CMK (cell line): ENCODE measurements around the gene DPYD.
"Not testable (repeated sequence)": the region's sequence is repeated elsewhere in the genome, so short reads cannot be mapped to it uniquely, and the experiment has no call there.

Experiments
- DNase-seq: peaks from one replicate; pipeline ENCODE4 v3.0.0-alpha.2; 2010; ENCODE audit warnings: low read depth

DPYD gene

DNA sequence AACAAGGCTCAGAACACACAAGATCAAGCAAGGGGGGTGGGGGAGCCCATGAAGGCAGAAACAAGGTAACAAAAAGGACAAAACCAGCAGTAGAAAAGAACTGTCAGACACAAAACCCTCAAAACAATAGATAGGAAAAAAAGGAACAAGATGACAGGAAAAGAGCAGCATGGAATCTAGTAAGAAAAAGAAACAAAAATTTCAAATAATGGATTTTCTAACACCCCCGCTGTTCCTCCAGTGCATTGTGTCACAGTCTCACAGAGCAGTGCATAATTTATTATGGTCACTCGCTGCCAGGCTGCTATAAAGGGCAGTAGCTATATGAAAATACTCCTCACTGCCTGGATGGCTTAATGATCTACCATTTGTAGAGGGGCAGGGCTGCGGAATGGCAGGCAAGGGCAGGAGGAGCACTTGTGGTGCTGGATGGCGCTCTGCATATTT lies 567.9 kb downstream of the DPYD start:
- no peak for DNase-seq

GRCh38 chr1:97351846-97352245 lies 569.0 kb downstream of the DPYD start:
- DNase-seq, result no peak

GRCh38 chr1:97350662-97351061 lies 570.2 kb downstream of the DPYD start:
- DNase-seq, result no peak

GRCh38 chr1:97350241-97350640 lies 570.6 kb downstream of the DPYD start:
- no peak for DNase-seq

GRCh38 chr1:97349794-97350193 lies 571.0 kb downstream of the DPYD start:
- DNase-seq, result not testable (repeated sequence)

- no peak for DNase-seq
Measured at GRCh38 chr1:97348599-97349265, 572.1 kb downstream of the DPYD start.

DNA sequence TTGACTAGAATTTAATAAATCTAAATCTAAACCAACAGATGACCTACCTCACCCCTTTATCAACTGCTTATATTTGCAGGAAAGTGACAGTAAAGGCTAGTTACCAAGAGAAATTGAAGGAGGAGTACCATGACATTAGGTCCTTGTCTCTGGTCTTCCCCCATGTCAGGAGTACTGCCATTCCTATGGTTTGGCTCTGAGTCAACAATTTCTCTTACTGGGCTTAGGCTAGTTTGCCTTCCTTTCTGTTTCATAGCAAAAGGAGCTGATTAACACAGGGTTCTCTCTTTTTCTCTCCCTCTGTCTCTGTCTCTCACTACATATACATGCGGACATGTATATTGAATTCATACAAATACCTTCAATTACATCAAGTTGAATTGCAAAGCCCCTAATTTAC lies 579.9 kb downstream of the DPYD start:
- no peak for DNase-seq

DNA sequence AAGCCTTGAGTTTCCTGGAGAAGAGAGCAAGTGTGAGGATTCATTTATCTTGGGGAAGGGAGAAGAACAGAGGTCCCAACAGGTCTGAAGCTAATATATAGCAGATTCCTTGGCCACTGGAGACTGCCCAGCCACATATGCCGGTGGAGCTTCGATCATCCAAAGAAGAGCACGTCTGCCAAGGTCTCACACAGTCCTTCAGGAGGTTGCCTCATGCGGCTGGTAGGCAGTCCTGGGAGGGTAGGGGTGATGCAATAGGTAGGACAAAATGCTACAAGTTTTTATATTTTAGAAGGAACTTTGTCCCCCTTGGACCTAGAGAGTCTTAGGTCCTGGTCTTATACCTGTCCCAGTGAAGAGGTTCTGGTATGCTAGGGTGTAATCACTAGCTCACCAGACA lies 582.5 kb downstream of the DPYD start:
- no peak for DNase-seq

GRCh38 chr1:97337250-97338030 lies 583.4 kb downstream of the DPYD start:
- no peak for DNase-seq

DNA sequence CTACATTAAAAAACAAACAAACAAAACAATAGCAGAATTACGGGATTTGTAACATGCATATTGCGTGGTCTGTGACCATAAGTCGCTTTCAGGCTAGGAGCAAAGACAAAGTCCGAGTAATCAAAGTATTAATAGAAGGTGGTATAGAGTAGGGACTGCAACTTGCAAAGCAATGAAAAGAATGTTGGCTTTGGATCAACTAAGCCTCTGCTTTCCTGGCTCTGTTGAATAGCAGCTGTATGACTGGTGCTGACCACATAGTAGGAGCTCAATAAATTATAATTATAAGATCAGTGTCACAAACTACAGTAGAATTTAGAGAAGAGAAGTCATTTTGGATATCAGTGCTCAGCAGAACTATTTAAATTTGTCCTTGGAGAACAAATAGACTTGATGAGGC lies 586.4 kb downstream of the DPYD start:
- DNase-seq, result no peak

DNA sequence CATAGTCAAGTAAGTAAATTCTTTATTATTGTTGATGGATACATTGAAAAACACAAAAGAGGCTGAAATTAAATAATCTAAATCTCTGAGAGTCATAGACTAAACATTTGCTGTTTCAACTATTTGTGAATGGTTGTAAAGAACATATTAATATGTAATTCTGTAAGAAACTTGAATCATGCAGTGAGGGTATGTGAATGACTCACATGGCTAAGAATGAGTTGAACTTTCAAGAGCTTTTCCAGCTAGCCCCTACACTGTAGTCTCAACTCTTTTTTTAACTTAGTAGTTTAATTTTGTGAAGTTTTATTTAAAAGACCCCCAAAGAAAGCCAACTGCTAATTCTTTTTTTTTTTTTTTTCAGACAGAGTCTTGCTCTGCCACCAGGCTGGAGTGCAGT lies 588.1 kb downstream of the DPYD start:
- no peak for DNase-seq

GRCh38 chr1:97331165-97331564 lies 589.7 kb downstream of the DPYD start:
- no peak for DNase-seq

- no peak for DNase-seq
Measured at GRCh38 chr1:97314685-97315084, 606.1 kb downstream of the DPYD start.

GRCh38 chr1:97308131-97308530 lies 612.7 kb downstream of the DPYD start:
- DNase-seq, result no peak

DNA sequence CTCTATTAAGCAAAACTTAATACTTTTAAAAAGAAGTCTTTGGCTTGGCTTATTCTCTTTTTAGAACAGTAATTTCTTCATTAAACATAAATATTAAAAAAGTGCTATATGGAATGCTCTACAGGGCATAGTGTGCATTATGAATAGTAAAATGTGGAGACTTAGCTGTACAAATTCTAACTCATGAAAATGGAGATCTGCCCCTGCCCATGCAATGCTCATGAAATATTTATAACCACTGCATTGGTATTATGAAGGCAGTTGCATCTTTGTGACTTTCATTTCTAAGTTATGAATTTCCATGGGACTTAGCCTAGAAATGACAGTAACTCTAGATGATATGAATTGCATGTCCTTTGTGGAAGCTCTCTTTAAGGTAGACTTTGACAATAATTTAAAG lies 613.3 kb downstream of the DPYD start:
- DNase-seq, result no peak

GRCh38 chr1:97307151-97307550 lies 613.7 kb downstream of the DPYD start:
- no peak for DNase-seq

DNA sequence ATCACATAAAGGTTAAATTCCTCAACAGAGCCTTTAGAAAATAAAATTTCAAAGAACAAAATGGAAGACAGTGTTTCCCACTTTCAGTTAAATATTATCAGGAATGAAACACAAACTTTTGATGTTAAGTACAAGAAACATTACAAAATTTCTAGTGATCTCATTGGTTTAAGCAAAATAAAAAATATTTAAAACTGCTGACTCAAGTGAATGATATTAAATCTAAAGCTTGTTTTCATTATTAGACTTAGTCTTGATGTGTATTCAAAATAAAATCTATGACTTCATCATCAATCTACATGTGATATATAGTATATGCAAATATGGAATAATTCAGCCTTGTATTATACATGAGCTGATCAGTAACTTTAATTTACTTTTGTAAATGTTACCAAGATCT lies 614.3 kb downstream of the DPYD start:
- DNase-seq, result no peak

GRCh38 chr1:97304366-97304765 lies 616.5 kb downstream of the DPYD start:
- no peak for DNase-seq

- DNase-seq, result no peak
Measured at GRCh38 chr1:97298966-97299365, 621.9 kb downstream of the DPYD start.

DNA sequence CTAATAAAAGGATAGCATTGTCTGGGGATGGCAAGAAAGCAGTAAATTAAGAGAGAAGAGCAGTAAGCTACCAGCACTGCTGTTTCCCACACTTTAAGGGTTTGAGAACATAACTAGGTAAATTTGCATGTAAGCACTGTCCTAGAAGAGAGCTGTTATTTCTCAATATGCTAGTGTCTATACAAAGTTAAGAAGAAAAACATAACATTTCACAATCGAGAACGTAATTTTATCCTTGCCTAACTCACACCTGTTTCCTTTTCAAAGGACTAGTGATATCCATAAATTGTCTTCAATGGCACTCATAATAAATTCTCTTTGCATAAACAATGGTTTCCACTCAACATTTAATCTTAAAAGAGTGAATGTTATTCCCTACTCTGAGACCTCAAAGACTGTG lies 623.2 kb downstream of the DPYD start:
- DNase-seq, result no peak

DNA sequence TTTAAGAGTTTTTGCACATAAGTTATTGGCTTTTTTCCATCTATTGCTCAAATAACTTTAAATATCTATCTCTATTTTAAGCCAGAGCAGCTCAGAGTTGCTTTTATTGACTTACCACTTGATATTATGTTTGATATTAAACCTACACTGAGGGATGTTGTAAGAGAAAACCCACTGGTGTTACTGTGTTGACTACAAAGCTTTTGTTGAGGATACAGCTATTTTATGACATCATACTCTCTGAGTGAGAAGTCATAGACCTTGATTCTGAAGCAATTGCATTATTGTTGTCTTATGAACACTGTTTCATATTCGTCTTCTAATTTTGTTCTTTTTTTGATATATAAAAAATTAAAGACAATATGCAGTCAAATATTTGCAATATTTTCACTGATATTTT lies 638.9 kb downstream of the DPYD start:
- no peak for DNase-seq

- DNase-seq, result no peak
Measured at GRCh38 chr1:97277891-97278654, 642.8 kb downstream of the DPYD start.
